Neuronal stem cell (in vitro differentiated cells): Measurements from ENCODE around the gene PA2G4.

Experiments used
- DNase-seq: peaks from one replicate; pipeline ENCODE4 v3.0.0-alpha.2; 2013; ENCODE audit warnings: low spot score
- H2AFZ ChIP-seq: one replicate; pipeline ENCODE4 v1.6.1; 2013; ENCODE audit warnings: mild to moderate bottlenecking, low read length, inconsistent platforms
- H2AK5ac ChIP-seq: 2 replicates; pipeline ENCODE4 v1.6.1; 2013; ENCODE audit warnings: low read depth, mild to moderate bottlenecking, inconsistent platforms, low read length, moderate library complexity, mixed read lengths
- H2BK120ac ChIP-seq: 2 replicates; pipeline ENCODE4 v1.6.1; 2013; ENCODE audit warnings: low read depth, mild to moderate bottlenecking, inconsistent platforms, low read length, moderate library complexity, mixed read lengths
- H2BK12ac ChIP-seq: one replicate; pipeline ENCODE4 v1.6.1; 2013; ENCODE audit warnings: low read length, inconsistent platforms
- H2BK15ac ChIP-seq: 2 replicates; pipeline ENCODE4 v1.6.1; 2013; ENCODE audit warnings: mild to moderate bottlenecking, low read length, inconsistent platforms, mixed read lengths
- H2BK5ac ChIP-seq: one replicate; pipeline ENCODE4 v1.6.1; 2013; ENCODE audit warnings: inconsistent platforms, mild to moderate bottlenecking, low read length, moderate library complexity
- H3K14ac ChIP-seq: one replicate; pipeline ENCODE4 v1.6.1; 2013; ENCODE audit warnings: low read length, inconsistent platforms
- H3K18ac ChIP-seq: 2 replicates; pipeline ENCODE4 v1.6.1; 2013; ENCODE audit warnings: low read length, inconsistent platforms
- H3K23ac ChIP-seq: 2 replicates; pipeline ENCODE4 v1.6.1; 2013; ENCODE audit warnings: low read depth, mild to moderate bottlenecking, mixed read lengths, low read length, inconsistent platforms; ENCODE audit not compliant: poor library complexity
- H3K27ac ChIP-seq: replicated peaks from 3 replicates; pipeline ENCODE4 v1.5.1; 2013; ENCODE audit warnings: low read length, inconsistent platforms
- H3K27me3 ChIP-seq, 3 experiments: 2 replicates each; pipeline ENCODE4 v1.6.1; 2013; ENCODE audit warnings: low read length in 3 of 3, mild to moderate bottlenecking in 2 of 3, inconsistent platforms in 1 of 3, low read depth in 1 of 3, mixed read lengths in 1 of 3, moderate library complexity in 1 of 3; ENCODE audit not compliant: control insufficient read depth in 3 of 3, insufficient read depth in 3 of 3
- H3K36me3 ChIP-seq, 2 donors: replicated peaks in 1 of 2; 2 replicates each; pipeline ENCODE4 v1.6.1; 2013; ENCODE audit warnings: low read length in 2 of 2; ENCODE audit not compliant: control insufficient read depth in 2 of 2, insufficient read depth in 2 of 2
- H3K4ac ChIP-seq: 2 replicates; pipeline ENCODE4 v1.6.1; 2013; ENCODE audit warnings: inconsistent platforms, mild to moderate bottlenecking, low read length, moderate library complexity
- H3K4me1 ChIP-seq, 2 donors: 1 replicate in 1 of 2; 2 replicates in 1 of 2; pipeline ENCODE4 v1.6.1; 2013; ENCODE audit warnings: low read length in 2 of 2, low read depth in 1 of 2; ENCODE audit not compliant: control insufficient read depth in 2 of 2, insufficient read depth in 1 of 2
- H3K4me2 ChIP-seq: one replicate; pipeline ENCODE4 v1.6.1; 2013; ENCODE audit warnings: mild to moderate bottlenecking, low read length, inconsistent platforms; ENCODE audit not compliant: insufficient read depth, poor library complexity, severe bottlenecking
- H3K4me3 ChIP-seq, 2 donors: 2 replicates each; pipeline ENCODE4 v1.5.1; 2013; ENCODE audit warnings: low read length in 2 of 2, mild to moderate bottlenecking in 2 of 2, inconsistent platforms in 1 of 2, moderate library complexity in 1 of 2
- H3K79me1 ChIP-seq: one replicate; pipeline ENCODE4 v1.6.1; 2013; ENCODE audit warnings: low read depth, mild to moderate bottlenecking, inconsistent platforms, low read length, moderate library complexity
- H3K9ac ChIP-seq: one replicate; pipeline ENCODE4 v1.6.1; 2013; ENCODE audit warnings: mild to moderate bottlenecking, low read depth, low read length, inconsistent platforms; ENCODE audit not compliant: poor library complexity
- H3K9me3 ChIP-seq, 2 donors: replicated peaks in 1 of 2; 2 replicates each; pipeline versions ENCODE3 to v1.6.1; 2013; ENCODE audit warnings: low read length in 2 of 2, mild to moderate bottlenecking in 2 of 2, inconsistent platforms in 1 of 2, low read depth in 1 of 2, mixed read lengths in 1 of 2, moderate library complexity in 1 of 2; ENCODE audit not compliant: control insufficient read depth in 2 of 2, insufficient read depth in 1 of 2
- H4K8ac ChIP-seq: one replicate; pipeline ENCODE4 v1.6.1; 2013; ENCODE audit warnings: low read depth, mild to moderate bottlenecking, inconsistent platforms, low read length, moderate library complexity
- H4K91ac ChIP-seq: one replicate; pipeline ENCODE4 v1.6.1; 2013; ENCODE audit warnings: low read length, low read depth, mild to moderate bottlenecking, inconsistent platforms; ENCODE audit not compliant: poor library complexity
- WGBS, 2 donors: extraction: QIAGEN DNeasy Blood & Tissue Kit; methylation state at CpG; one replicate each; pipeline ENCODE4 v1.1.7; 2013; ENCODE audit warnings: missing lambda C conversion rate in 2 of 2, mixed read lengths in 1 of 2; ENCODE audit not compliant: insufficient read length in 2 of 2, insufficient replicate concordance in 1 of 2; ENCODE audit errors: extremely low coverage in 2 of 2; 5-methylcytosine and 5-hydroxymethylcytosine counted together

Gene PA2G4

GRCh38 chr12:56103066-56103711 lies 1.2 kb upstream of the PA2G4 start:
- Histone ChIP-seq H3K14ac (no peak overlapping the region), H4K8ac (no peak overlapping the region), H3K36me3 (peaks cover 13 to 29% of the 10 kb centered on the region in 2 donors), H2BK120ac (no peak overlapping the region), H3K9ac (no peak overlapping the region), H4K91ac (no peak overlapping the region), H3K4ac (no peak overlapping the region), H3K27ac (no peak overlapping the region), H3K9me3 (no peaks in the 10 kb centered on the region), H3K4me2 (peak overlapping the region; percentile 79), H2BK15ac (no peak overlapping the region), H3K79me1 (peaks cover 8% of the 10 kb centered on the region), H3K4me3 (peak overlapping the region in 1 of 2 donors; percentile 72), H2AFZ (peak overlapping the region; percentile 93), H3K27me3 (no peaks in the 10 kb centered on the region), H3K18ac (no peak overlapping the region), H2BK5ac (no peak overlapping the region), H3K23ac (no peak overlapping the region), H3K4me1 (peaks cover 3 to 11% of the 10 kb centered on the region in 2 donors), H2BK12ac (no peak overlapping the region), H2AK5ac (no peak overlapping the region)
- no CpG with 5 or more reads among the region's 6 CpGs for WGBS, 2 donors
- DNase-seq: no peak

GRCh38 chr12:56103823-56104108 lies 593 bp upstream of the PA2G4 start:
- peak overlapping the region; percentile 96 for H3K18ac ChIP-seq
- no peak overlapping the region for H2AK5ac ChIP-seq
- no peaks in the 10 kb centered on the region for H3K9me3 ChIP-seq
- peak overlapping the region; percentile 79 for H3K4me2 ChIP-seq
- peaks cover 8% of the 10 kb centered on the region for H3K79me1 ChIP-seq
- H3K36me3 ChIP-seq: peaks cover 16 to 35% of the 10 kb centered on the region in 2 donors
- no peak overlapping the region for H2BK15ac ChIP-seq
- peaks cover 3 to 11% of the 10 kb centered on the region in 2 donors for H3K4me1 ChIP-seq
- no peak overlapping the region for H2BK12ac ChIP-seq
- H3K27ac ChIP-seq: peak overlapping the region; percentile 97
- peak overlapping the region; percentile 77 for H3K9ac ChIP-seq
- H2BK5ac ChIP-seq: no peak overlapping the region
- H2BK120ac ChIP-seq: no peak overlapping the region
- no peak overlapping the region for H4K91ac ChIP-seq
- no peak overlapping the region for H4K8ac ChIP-seq
- no peak overlapping the region for H3K14ac ChIP-seq
- H3K4ac ChIP-seq: no peak overlapping the region
- H3K4me3 ChIP-seq: peak overlapping the region; percentile 72 to 88
- no CpG with 5 or more reads among the region's 8 CpGs for WGBS, 2 donors
- peak overlapping the region; percentile 93 for H2AFZ ChIP-seq
- H3K27me3 ChIP-seq: no peaks in the 10 kb centered on the region
- H3K23ac ChIP-seq: peak overlapping the region; percentile 96
- DNase-seq: no peak

GRCh38 chr12:56104815-56105608 lies 653 bp downstream of the PA2G4 start:
- peak overlapping the region; percentile 72 to 92 for H3K4me3 ChIP-seq
- H3K79me1 ChIP-seq: peaks cover 8% of the 10 kb centered on the region
- no peaks in the 10 kb centered on the region for H3K9me3 ChIP-seq
- H3K27me3 ChIP-seq: no peaks in the 10 kb centered on the region
- peak overlapping the region; percentile 9 for H4K91ac ChIP-seq
- peak overlapping the region; percentile 70 for H2BK5ac ChIP-seq
- DNase-seq: no peak
- peak overlapping the region; percentile 91 for H3K4ac ChIP-seq
- H3K36me3 ChIP-seq: peaks cover 24 to 47% of the 10 kb centered on the region in 2 donors
- no CpG with 5 or more reads among the region's 40 CpGs for WGBS, 2 donors
- H2BK15ac ChIP-seq: peak overlapping the region; percentile 37
- peak overlapping the region; percentile 96 for H3K23ac ChIP-seq
- H3K9ac ChIP-seq: peak overlapping the region; percentile 99
- peak overlapping the region; percentile 93 for H3K4me2 ChIP-seq
- no peak overlapping the region for H4K8ac ChIP-seq
- H3K27ac ChIP-seq: peak overlapping the region; percentile 75
- peak overlapping the region; percentile 78 for H3K14ac ChIP-seq
- H3K4me1 ChIP-seq: peaks cover 3 to 11% of the 10 kb centered on the region in 2 donors
- H2AFZ ChIP-seq: peak overlapping the region; percentile 84
- H2AK5ac ChIP-seq: peak overlapping the region; percentile 49
- no peak overlapping the region for H2BK12ac ChIP-seq
- H3K18ac ChIP-seq: peak overlapping the region; percentile 95
- H2BK120ac ChIP-seq: no peak overlapping the region

DNA sequence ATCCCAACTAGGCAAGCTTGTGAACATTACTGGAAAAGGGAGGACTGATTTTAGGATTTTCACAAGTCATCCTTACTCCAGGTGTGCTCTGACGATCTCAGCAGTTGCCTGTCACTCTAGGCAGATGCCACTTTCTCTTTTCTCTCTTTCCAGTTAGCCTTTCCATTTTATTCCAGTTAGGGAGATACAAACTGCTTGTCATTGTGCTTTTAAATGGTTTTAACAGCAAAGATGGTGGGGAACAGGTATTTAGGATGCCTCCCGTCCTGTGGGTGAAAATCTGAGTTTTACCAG lies 1.2 kb downstream of the PA2G4 start:
- Histone ChIP-seq H3K79me1 (peaks cover 10% of the 10 kb centered on the region), H3K27ac (no peak overlapping the region), H4K8ac (no peak overlapping the region), H4K91ac (no peak overlapping the region), H3K9ac (no peak overlapping the region), H3K4me1 (peaks cover 3 to 11% of the 10 kb centered on the region in 2 donors), H2BK12ac (no peak overlapping the region), H2AK5ac (no peak overlapping the region), H3K36me3 (peaks cover 28 to 52% of the 10 kb centered on the region in 2 donors), H3K18ac (no peak overlapping the region), H3K14ac (no peak overlapping the region), H3K27me3 (no peaks in the 10 kb centered on the region), H2BK120ac (no peak overlapping the region), H2AFZ (no peak overlapping the region), H2BK15ac (no peak overlapping the region), H3K4ac (no peak overlapping the region), H3K4me2 (peak overlapping the region; percentile 93), H3K9me3 (no peaks in the 10 kb centered on the region), H2BK5ac (no peak overlapping the region), H3K4me3 (peak overlapping the region; percentile 72 to 92), H3K23ac (no peak overlapping the region)
- WGBS, 2 donors: no CpG with 5 or more reads among the region's 2 CpGs
- DNase-seq: no peak
